ENCODE measurements around the gene AGTPBP1.

Gene AGTPBP1

DNA sequence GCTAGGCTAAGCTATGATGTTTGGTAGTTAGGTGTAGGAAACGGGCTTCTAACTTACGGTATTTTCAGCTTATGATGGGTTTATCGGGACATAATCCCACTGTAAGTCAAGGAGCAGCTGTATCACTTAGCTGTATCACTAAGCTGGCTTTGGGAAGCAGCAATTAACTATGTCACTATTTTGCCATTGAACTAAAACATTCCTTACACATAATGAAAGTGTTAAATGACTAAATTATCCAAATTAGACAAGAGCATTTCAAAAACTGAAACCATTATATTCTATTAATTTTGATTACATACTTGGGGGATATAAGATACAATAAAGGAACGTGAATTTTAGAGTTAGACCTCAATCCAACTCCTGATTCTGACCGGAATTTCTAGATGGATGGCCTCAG, 188.3 kb downstream of the AGTPBP1 start:
- in situ Hi-C loops (cut with MboI; ENCODE audit: low pct_unique_long_range_greater_than_20kb, low sequenced_read_pairs, unreplicated experiment), result no loop called here
- TF ChIP-seq, protein P1, sequence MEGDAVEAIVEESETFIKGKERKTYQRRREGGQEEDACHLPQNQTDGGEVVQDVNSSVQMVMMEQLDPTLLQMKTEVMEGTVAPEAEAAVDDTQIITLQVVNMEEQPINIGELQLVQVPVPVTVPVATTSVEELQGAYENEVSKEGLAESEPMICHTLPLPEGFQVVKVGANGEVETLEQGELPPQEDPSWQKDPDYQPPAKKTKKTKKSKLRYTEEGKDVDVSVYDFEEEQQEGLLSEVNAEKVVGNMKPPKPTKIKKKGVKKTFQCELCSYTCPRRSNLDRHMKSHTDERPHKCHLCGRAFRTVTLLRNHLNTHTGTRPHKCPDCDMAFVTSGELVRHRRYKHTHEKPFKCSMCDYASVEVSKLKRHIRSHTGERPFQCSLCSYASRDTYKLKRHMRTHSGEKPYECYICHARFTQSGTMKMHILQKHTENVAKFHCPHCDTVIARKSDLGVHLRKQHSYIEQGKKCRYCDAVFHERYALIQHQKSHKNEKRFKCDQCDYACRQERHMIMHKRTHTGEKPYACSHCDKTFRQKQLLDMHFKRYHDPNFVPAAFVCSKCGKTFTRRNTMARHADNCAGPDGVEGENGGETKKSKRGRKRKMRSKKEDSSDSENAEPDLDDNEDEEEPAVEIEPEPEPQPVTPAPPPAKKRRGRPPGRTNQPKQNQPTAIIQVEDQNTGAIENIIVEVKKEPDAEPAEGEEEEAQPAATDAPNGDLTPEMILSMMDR (IDR thresholded peaks at IDR 0.05; ENCODE audit: extremely low read depth, insufficient read depth, missing control alignments), result no peak
- no peak for DNase-seq (ENCODE audit: low spot score)

DNA sequence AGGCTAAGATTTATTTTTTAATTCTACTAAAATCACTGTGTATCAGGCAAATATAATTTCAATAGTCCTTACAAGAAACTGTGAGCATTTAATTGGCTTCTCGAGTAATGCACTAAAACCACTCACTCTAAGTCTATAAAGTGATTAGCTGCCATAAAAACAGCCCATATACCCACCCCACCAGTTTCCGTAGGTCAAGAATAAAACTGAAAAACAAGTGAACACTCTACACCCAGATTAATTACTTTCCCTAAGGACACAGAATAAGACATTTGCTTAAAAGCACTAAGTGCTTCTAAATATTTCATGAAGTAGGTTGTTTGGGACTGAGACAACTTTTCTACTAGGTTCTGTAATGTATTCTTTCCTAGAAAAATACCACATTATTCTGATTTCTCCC, 194.2 kb downstream of the AGTPBP1 start:
- TF ChIP-seq, protein P1 (IDR thresholded peaks at IDR 0.05; ENCODE audit: extremely low read depth, insufficient read depth, missing control alignments), result no peak
- in situ Hi-C loops (cut with MboI; ENCODE audit: low pct_unique_long_range_greater_than_20kb, low sequenced_read_pairs, unreplicated experiment), result no loop called here
- DNase-seq (ENCODE audit: low spot score), result no peak

DNA sequence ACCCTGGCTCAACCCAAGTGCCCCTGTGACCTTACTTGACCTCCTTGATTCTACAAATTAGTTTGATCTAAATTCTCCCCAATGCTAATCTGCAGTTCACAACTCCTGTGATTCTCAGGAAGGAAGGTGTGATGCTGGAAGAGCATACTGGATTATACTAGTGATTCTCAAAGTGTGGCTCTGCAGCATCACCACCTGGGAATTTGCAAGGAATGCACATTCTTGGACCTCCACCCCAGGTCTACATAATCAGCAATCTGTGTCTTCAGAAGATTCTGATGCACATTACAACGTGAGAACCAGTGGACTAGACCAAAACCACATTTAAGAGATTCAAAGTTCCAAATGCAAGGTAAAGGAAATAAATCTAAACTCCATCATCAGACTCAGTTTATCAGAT, 198.6 kb downstream of the AGTPBP1 start:
- TF ChIP-seq, protein P1 (IDR thresholded peaks at IDR 0.05; ENCODE audit: extremely low read depth, insufficient read depth, missing control alignments), result no peak
- in situ Hi-C loops (cut with MboI; ENCODE audit: low pct_unique_long_range_greater_than_20kb, low sequenced_read_pairs, unreplicated experiment), result no loop called here
- no peak for DNase-seq (ENCODE audit: low spot score)

DNA sequence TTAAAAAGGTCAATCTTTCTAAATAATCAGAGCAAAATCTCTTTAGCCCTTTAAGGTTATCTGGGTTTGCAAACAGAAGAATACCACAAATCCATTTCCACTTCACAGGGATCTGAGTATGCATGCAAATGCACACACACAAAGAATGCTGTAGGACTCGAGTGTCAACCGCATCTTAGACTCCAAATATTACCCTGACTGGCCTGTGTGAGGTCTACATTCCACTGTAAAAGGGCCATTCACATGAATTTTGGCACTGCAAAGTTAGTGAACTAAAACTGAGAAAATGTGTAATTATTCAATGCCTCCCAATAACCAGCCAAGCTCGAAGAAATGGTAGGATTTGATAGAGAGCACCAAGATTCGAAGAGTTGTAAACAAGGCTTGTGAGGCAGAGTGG, 199.9 kb downstream of the AGTPBP1 start:
- no peak for DNase-seq (ENCODE audit: low spot score)
- in situ Hi-C loops (cut with MboI; ENCODE audit: low pct_unique_long_range_greater_than_20kb, low sequenced_read_pairs, unreplicated experiment), result no loop called here

DNA sequence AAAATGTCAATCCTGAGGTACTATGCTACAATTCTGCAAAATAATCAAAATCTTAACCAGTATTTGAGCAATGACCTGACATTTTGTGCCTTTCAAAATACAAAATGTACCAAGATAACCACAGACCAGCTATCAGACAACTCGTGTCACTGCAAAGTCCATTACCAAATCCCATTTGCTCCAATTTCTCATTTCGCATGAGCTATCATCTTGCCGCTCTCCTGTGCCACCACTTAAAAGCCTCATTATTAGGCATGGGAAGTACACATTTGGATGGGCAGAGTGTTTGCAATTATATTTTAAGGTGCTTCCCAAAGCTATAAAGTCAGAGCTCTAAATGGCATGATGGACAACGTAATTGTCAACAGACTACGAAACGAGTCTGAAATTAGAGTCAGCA, 205.2 kb downstream of the AGTPBP1 start:
- in situ Hi-C loops (cut with MboI; ENCODE audit: low pct_unique_long_range_greater_than_20kb, low sequenced_read_pairs, unreplicated experiment), result no loop called here
- no peak for DNase-seq (ENCODE audit: low spot score)
- TF ChIP-seq, protein P1 (IDR thresholded peaks at IDR 0.05; ENCODE audit: extremely low read depth, insufficient read depth, missing control alignments), result no peak

More for the DNA sequence above, 199.9 kb downstream of the AGTPBP1 start:
- TF ChIP-seq, protein P1 (IDR thresholded peaks at IDR 0.05; ENCODE audit: extremely low read depth, insufficient read depth, missing control alignments), result no peak

DNA sequence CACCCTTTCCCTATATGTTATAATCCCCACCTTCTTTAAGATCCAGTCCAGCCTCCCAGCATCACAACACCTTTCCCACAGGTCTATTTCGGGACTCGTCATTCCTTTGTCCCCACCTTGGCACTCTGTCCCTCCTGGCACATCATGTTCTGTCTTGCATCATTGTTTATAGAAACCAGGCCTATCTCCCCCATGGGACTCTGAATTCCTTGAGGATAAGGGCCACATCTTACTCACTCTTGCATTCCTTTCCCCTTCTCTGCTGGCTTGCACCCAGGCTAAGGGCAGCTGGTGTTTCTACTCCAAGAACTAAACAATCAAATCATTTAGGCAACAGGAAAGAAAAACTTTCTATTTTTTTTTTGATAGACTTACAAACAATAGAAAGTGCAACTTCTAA, 205.7 kb downstream of the AGTPBP1 start:
- DNase-seq (ENCODE audit: low spot score), result no peak
- in situ Hi-C loops (cut with MboI; ENCODE audit: low pct_unique_long_range_greater_than_20kb, low sequenced_read_pairs, unreplicated experiment), result no loop called here
- TF ChIP-seq, protein P1 (IDR thresholded peaks at IDR 0.05; ENCODE audit: extremely low read depth, insufficient read depth, missing control alignments), result no peak

DNA sequence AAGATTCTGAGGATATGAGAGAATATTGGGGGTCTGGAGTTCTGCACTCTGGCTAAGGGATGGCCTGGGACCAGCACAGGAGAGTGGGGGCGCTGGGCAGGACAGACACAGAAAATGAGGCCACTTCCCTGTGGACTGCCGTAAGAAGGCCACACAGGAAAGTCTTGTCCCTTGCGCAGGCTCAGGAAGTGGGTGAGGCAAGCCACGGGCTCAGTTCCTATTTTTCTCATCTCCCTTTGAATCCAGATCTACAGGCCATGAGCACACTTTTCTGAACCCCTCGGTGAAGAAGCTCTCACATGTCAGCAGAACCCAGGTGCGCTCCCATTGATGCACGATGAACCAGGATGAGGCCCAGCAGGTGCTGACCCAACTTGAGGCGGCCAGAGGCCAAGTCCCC, 207.4 kb downstream of the AGTPBP1 start:
- no peak for DNase-seq (ENCODE audit: low spot score)
- TF ChIP-seq, protein P1 (IDR thresholded peaks at IDR 0.05; ENCODE audit: extremely low read depth, insufficient read depth, missing control alignments), result no peak
- in situ Hi-C loops (cut with MboI; ENCODE audit: low pct_unique_long_range_greater_than_20kb, low sequenced_read_pairs, unreplicated experiment), result no loop called here
